Upper lobe of right lung (tissue), 1 donor: ENCODE results near the gene ARHGAP6. TPM values are rescaled to one million over a fixed set of nuclear protein-coding genes. Genes with fewer than 3 reads are reported as not detected.

ENCODE experiments used
- ATAC-seq: fragments of 200-7000 bp; cut with Tn5 transposase; one replicate; pipeline ENCODE4 v1.9.1; 2020; ENCODE audit warnings: mild to moderate bottlenecking, moderate library complexity
- DNase-seq: peaks from one replicate; pipeline ENCODE4 v3.0.0-alpha.2; 2020
- H3K27ac ChIP-seq: fragments of 200-600 bp; one replicate; pipeline ENCODE4 v1.8.0; 2022
- H3K27me3 ChIP-seq: fragments of 200-600 bp; one replicate; pipeline ENCODE4 v1.8.0; 2022; ENCODE audit warnings: mild to moderate bottlenecking
- H3K36me3 ChIP-seq: fragments of 200-600 bp; one replicate; pipeline ENCODE4 v1.8.0; 2022
- H3K4me1 ChIP-seq: fragments of 200-600 bp; one replicate; pipeline ENCODE4 v1.8.0; 2022
- H3K4me3 ChIP-seq: fragments of 200-600 bp; one replicate; pipeline ENCODE4 v1.8.0; 2022; ENCODE audit warnings: mild to moderate bottlenecking
- H3K9me3 ChIP-seq: fragments of 200-600 bp; one replicate; pipeline ENCODE4 v1.8.0; 2022
- CTCF ChIP-seq: fragments of 200-600 bp; IDR thresholded peaks from one replicate; pipeline ENCODE4 v1.8.0; 2022; ENCODE audit warnings: antibody characterized with exemption
- intact Hi-C: fragments of 100-400 bp; cut with DNase I; formaldehyde crosslinking; loops from one replicate; pipeline ENCODE4 v1.11.0; 2022
- total RNA-seq: library from RNA; stranded (reverse); fragmentation: NEBNext Ultra II Directional; extraction: Animal tissue kit (Norgen Biotek cat#: 25700); gene quantifications from one replicate; pipeline ENCODE4 v1.2.1, GENCODE V29; 2021
- donor health status: DM: no; HTN: yes; CAD: no; lungs with severe emphysema.

ARHGAP6 gene
- total RNA-seq, 1 donor from 2014 or later: 17.1 TPM

GRCh38 chrX:11374570-11374969 lies 291.1 kb downstream of the ARHGAP6 start:
- H3K36me3 ChIP-seq: no peaks in the 10 kb centered on the region
- no peak overlapping the region for H3K4me3 ChIP-seq
- H3K9me3 ChIP-seq: no peaks in the 10 kb centered on the region
- no peak for TF ChIP-seq CTCF
- ATAC-seq: no peak
- DNase-seq: no peak
- no peaks in the 10 kb centered on the region for H3K4me1 ChIP-seq
- no peak overlapping the region for H3K27ac ChIP-seq
- no peaks in the 10 kb centered on the region for H3K27me3 ChIP-seq
- intact Hi-C loops: no loop called here

GRCh38 chrX:11371106-11371505 lies 294.6 kb downstream of the ARHGAP6 start:
- no peak for DNase-seq
- TF ChIP-seq CTCF: no peak
- no peak for ATAC-seq
- H3K9me3 ChIP-seq: no peaks in the 10 kb centered on the region
- H3K27me3 ChIP-seq: no peaks in the 10 kb centered on the region
- H3K27ac ChIP-seq: no peak overlapping the region
- intact Hi-C loops: no loop called here
- H3K4me1 ChIP-seq: no peaks in the 10 kb centered on the region
- no peaks in the 10 kb centered on the region for H3K36me3 ChIP-seq
- H3K4me3 ChIP-seq: no peak overlapping the region

- ATAC-seq: no peak
- no peaks in the 10 kb centered on the region for H3K4me1 ChIP-seq
- no peak for TF ChIP-seq CTCF
- no peaks in the 10 kb centered on the region for H3K36me3 ChIP-seq
- H3K27ac ChIP-seq: no peak overlapping the region
- DNase-seq: no peak
- intact Hi-C loops: no loop called here
- H3K4me3 ChIP-seq: no peak overlapping the region
- no peaks in the 10 kb centered on the region for H3K9me3 ChIP-seq
- H3K27me3 ChIP-seq: no peaks in the 10 kb centered on the region
Observed at GRCh38 chrX:11367609-11368430, 297.9 kb downstream of the ARHGAP6 start.

GRCh38 chrX:11366998-11367595 lies 298.6 kb downstream of the ARHGAP6 start:
- Histone ChIP-seq H3K9me3 (no peaks in the 10 kb centered on the region), H3K4me1 (no peaks in the 10 kb centered on the region), H3K27ac (no peak overlapping the region), H3K36me3 (no peaks in the 10 kb centered on the region), H3K27me3 (no peaks in the 10 kb centered on the region), H3K4me3 (no peak overlapping the region)
- ATAC-seq: no peak
- DNase-seq: no peak
- intact Hi-C loops: no loop called here
- no peak for TF ChIP-seq CTCF

GRCh38 chrX:11365426-11365825 lies 300.3 kb downstream of the ARHGAP6 start:
- ATAC-seq (no peak), DNase-seq (no peak)
- Histone ChIP-seq H3K27ac (no peak overlapping the region), H3K4me3 (no peak overlapping the region), H3K36me3 (no peaks in the 10 kb centered on the region), H3K4me1 (no peaks in the 10 kb centered on the region), H3K27me3 (no peaks in the 10 kb centered on the region), H3K9me3 (no peaks in the 10 kb centered on the region)
- intact Hi-C loops: no loop called here
- TF ChIP-seq CTCF: no peak
